HG02970 (cell line): ENCODE results near the gene CCDC18.
"Not testable (repeated sequence)": the region's sequence is repeated elsewhere in the genome, so short reads cannot be mapped to it uniquely, and the experiment has no call there.

Experiments used
- ATAC-seq: cut with Tn5 transposase; IDR thresholded peaks from one replicate; pipeline ENCODE4 v1.9.1; 2021; ENCODE audit warnings: mild to moderate bottlenecking, moderate library complexity, moderate number of reproducible peaks; ENCODE audit not compliant: unreplicated experiment, low FRiP score

Gene CCDC18

GRCh38 chr1:93172778-93173177 is 7.7 kb upstream of the CCDC18 start:
- no peak for ATAC-seq

GRCh38 chr1:93174638-93175037 is 5.9 kb upstream of the CCDC18 start:
- not testable (repeated sequence) for ATAC-seq

GRCh38 chr1:93177991-93178390 is 2.5 kb upstream of the CCDC18 start:
- ATAC-seq = no peak

GRCh38 chr1:93178418-93178817 is 2.1 kb upstream of the CCDC18 start:
- no peak for ATAC-seq

- peak; percentile 78 for ATAC-seq
Observed at GRCh38 chr1:93179886-93180722, 420 bp upstream of the CCDC18 start, which contains the start of gene TMED5. Gene TMED5, minus strand, starts transcription at chr1:93180413. Its CDS starts 171 bp downstream, at chr1:93180242.

GRCh38 chr1:93186667-93187066 is 6.1 kb downstream of the CCDC18 start:
- no peak for ATAC-seq

GRCh38 chr1:93190432-93190831 is 9.9 kb downstream of the CCDC18 start:
- no peak for ATAC-seq

- ATAC-seq = no peak
Observed at GRCh38 chr1:93194231-93194990, 13.9 kb downstream of the CCDC18 start.

GRCh38 chr1:93196591-93196990 is 16.1 kb downstream of the CCDC18 start:
- ATAC-seq = no peak

- ATAC-seq = no peak
Observed at GRCh38 chr1:93199150-93199549, 18.6 kb downstream of the CCDC18 start.

- no peak for ATAC-seq
Observed at GRCh38 chr1:93200086-93200620, 19.6 kb downstream of the CCDC18 start.

GRCh38 chr1:93200714-93201113 is 20.2 kb downstream of the CCDC18 start:
- no peak for ATAC-seq

GRCh38 chr1:93205892-93206566 is 25.5 kb downstream of the CCDC18 start:
- ATAC-seq = no peak

GRCh38 chr1:93206567-93206954 is 26.0 kb downstream of the CCDC18 start:
- ATAC-seq = no peak

GRCh38 chr1:93207211-93207610 is 26.7 kb downstream of the CCDC18 start:
- no peak for ATAC-seq

- ATAC-seq = no peak
Observed at GRCh38 chr1:93215322-93215721, 34.8 kb downstream of the CCDC18 start.

GRCh38 chr1:93219443-93219842 is 38.9 kb downstream of the CCDC18 start:
- ATAC-seq = no peak

GRCh38 chr1:93220716-93221115 is 40.2 kb downstream of the CCDC18 start:
- not testable (repeated sequence) for ATAC-seq

- no peak for ATAC-seq
Observed at GRCh38 chr1:93221913-93222312, 41.4 kb downstream of the CCDC18 start.

GRCh38 chr1:93223023-93223675 is 42.6 kb downstream of the CCDC18 start:
- ATAC-seq = no peak
